Neural cell (in vitro differentiated cells): ENCODE measurements around the gene HACL1. TPM values are rescaled to one million over a fixed set of nuclear protein-coding genes. Genes with fewer than 3 reads are reported as not detected.

ENCODE experiments used
- H2AFZ ChIP-seq: fragments of 200-600, 300-800 bp; sonication (generic), shearing (Covaris generic); 2 replicates; pipeline ENCODE4 v1.6.0; 2014; ENCODE audit warnings: low read depth, mild to moderate bottlenecking, antibody characterized with exemption, low read length, moderate library complexity
- H3F3A ChIP-seq: fragments of 200-600 bp; shearing (Covaris generic); 2 replicates; pipeline ENCODE4 v1.6.1; 2016; ENCODE audit warnings: mild to moderate bottlenecking, moderate library complexity, mixed read lengths, antibody characterized with exemption, low read length; ENCODE audit not compliant: insufficient read depth, poor library complexity, severe bottlenecking
- H3K27ac ChIP-seq: fragments of 200-600, 300-800 bp; sonication (generic), shearing (Covaris generic); 2 replicates; pipeline ENCODE4 v1.5.1; 2014; ENCODE audit warnings: mild to moderate bottlenecking, low read length, moderate library complexity
- H3K27me3 ChIP-seq: fragments of 300-800, 200-600 bp; sonication (generic), shearing (Covaris generic); 2 replicates; pipeline ENCODE4 v1.6.0; 2014; ENCODE audit warnings: mild to moderate bottlenecking, low read depth, low read length, moderate library complexity; ENCODE audit not compliant: insufficient read depth
- H3K36me3 ChIP-seq: fragments of 300-800, 200-600 bp; sonication (generic), shearing (Covaris generic); 2 replicates; pipeline ENCODE4 v1.5.1; 2014; ENCODE audit warnings: mild to moderate bottlenecking, antibody characterized with exemption, low read length, moderate library complexity; ENCODE audit not compliant: insufficient read depth
- H3K4me2 ChIP-seq: fragments of 300-800, 200-600 bp; sonication (generic), shearing (Covaris generic); 2 replicates; pipeline ENCODE4 v1.6.0; 2014; ENCODE audit warnings: mild to moderate bottlenecking, low read length
- H3K4me3 ChIP-seq: fragments of 300-800, 200-600 bp; sonication (generic), shearing (Covaris generic); 2 replicates; pipeline ENCODE4 v1.5.1; 2014; ENCODE audit warnings: mild to moderate bottlenecking, low read length, moderate library complexity
- H3K79me2 ChIP-seq: fragments of 200-600 bp; shearing (Covaris generic); replicated peaks from 2 replicates; pipeline ENCODE4 v1.6.0; 2014; ENCODE audit warnings: mild to moderate bottlenecking, low read length, moderate library complexity; ENCODE audit not compliant: insufficient read depth
- H3K9ac ChIP-seq: fragments of 300-800, 200-600 bp; sonication (generic), shearing (Covaris generic); 2 replicates; pipeline ENCODE4 v1.6.1; 2016; ENCODE audit warnings: mild to moderate bottlenecking, low read length, mixed read lengths
- H3K9me2 ChIP-seq: fragments of 200-600 bp; shearing (Covaris generic); 2 replicates; pipeline ENCODE4 v1.6.1; 2016; ENCODE audit warnings: mild to moderate bottlenecking, low read length, mixed read lengths; ENCODE audit not compliant: insufficient read depth
- H3K9me3 ChIP-seq: fragments of 200-600, 300-800 bp; sonication (generic), shearing (Covaris generic); 2 replicates; pipeline ENCODE4 v1.6.1; 2016; ENCODE audit warnings: mild to moderate bottlenecking, mixed run types, low read length, moderate library complexity, mixed read lengths
- H4K20me1 ChIP-seq: fragments of 200-600 bp; shearing (Covaris generic); 2 replicates; pipeline ENCODE4 v1.6.1; 2016; ENCODE audit warnings: mild to moderate bottlenecking, mixed run types; ENCODE audit not compliant: insufficient read depth
- CTCF ChIP-seq: fragments of 450-650 bp; IDR thresholded peaks from 2 replicates; pipeline ENCODE4 v1.5.1; 2014; ENCODE audit warnings: antibody characterized with exemption, mild to moderate bottlenecking, moderate library complexity; ENCODE audit not compliant: poor library complexity, severe bottlenecking
- EP300 ChIP-seq: fragments of 450-650 bp; conservative IDR thresholded peaks from 2 replicates; pipeline ENCODE4 v1.6.1; 2014; ENCODE audit warnings: antibody characterized with exemption, mild to moderate bottlenecking, moderate library complexity; ENCODE audit not compliant: poor library complexity, severe bottlenecking
- EZH2 ChIP-seq: fragments of 200-600, 300-800 bp; shearing (Covaris generic), sonication (generic); IDR thresholded peaks from 2 replicates; pipeline ENCODE4 v1.6.1; 2014; ENCODE audit warnings: antibody characterized with exemption, low read length, borderline replicate concordance, mild to moderate bottlenecking; ENCODE audit not compliant: insufficient read depth, poor library complexity, severe bottlenecking
- MXI1 ChIP-seq: fragments of 450-650 bp; conservative IDR thresholded peaks from 2 replicates; pipeline ENCODE4 v1.6.1; 2014; ENCODE audit warnings: antibody characterized with exemption, mild to moderate bottlenecking; ENCODE audit not compliant: poor library complexity, severe bottlenecking
- POLR2AphosphoS5 ChIP-seq: IDR thresholded peaks from 2 replicates; pipeline ENCODE4 v1.6.1; 2012
- RAD21 ChIP-seq: fragments of 450-650 bp; conservative IDR thresholded peaks from 2 replicates; pipeline ENCODE4 v1.6.1; 2014; ENCODE audit warnings: antibody characterized with exemption, mild to moderate bottlenecking, moderate library complexity
- REST ChIP-seq: IDR thresholded peaks from 2 replicates; pipeline ENCODE4 v1.6.1; 2012; ENCODE audit warnings: borderline replicate concordance
- SMC3 ChIP-seq: fragments of 450-650 bp; conservative IDR thresholded peaks from 2 replicates; pipeline ENCODE4 v1.6.1; 2014; ENCODE audit warnings: antibody characterized with exemption, mild to moderate bottlenecking, moderate library complexity; ENCODE audit not compliant: poor library complexity
- TAF1 ChIP-seq: IDR thresholded peaks from 2 replicates; pipeline ENCODE4 v1.6.1; 2012; ENCODE audit warnings: low read depth
- polyA plus RNA-seq: library from polyadenylated mRNA; depleted of rRNA; stranded (reverse); fragments of >200 nt; gene quantifications from 2 replicates; pipeline ENCODE4 v1.2.3, GENCODE V29; 2014

Gene HACL1
- polyA plus RNA-seq, 1 donor from 2014 or later: 26.0 TPM

GRCh38 chr3:15523660-15524417 is 77.5 kb downstream of the HACL1 start:
- Histone ChIP-seq H3K79me2 (no peaks in the 10 kb centered on the region), H3K27me3 (no peaks in the 10 kb centered on the region), H3K9ac (no peak overlapping the region), H3F3A (no peaks in the 10 kb centered on the region), H2AFZ (no peak overlapping the region), H3K9me3 (no peaks in the 10 kb centered on the region), H3K9me2 (no peaks in the 10 kb centered on the region), H4K20me1 (no peaks in the 10 kb centered on the region), H3K4me3 (no peak overlapping the region), H3K36me3 (no peaks in the 10 kb centered on the region), H3K27ac (no peak overlapping the region), H3K4me2 (no peak overlapping the region)
- TF ChIP-seq CTCF (no peak), EZH2 (no peak), REST (no peak), RAD21 (no peak), TAF1 (no peak), MXI1 (no peak), EP300 (no peak)

- no peak for TF ChIP-seq CTCF
- TF ChIP-seq MXI1: no peak
- no peak for TF ChIP-seq POLR2AphosphoS5
- no peak for TF ChIP-seq EZH2
- no peak for TF ChIP-seq RAD21
- TF ChIP-seq EP300: no peak
- no peak for TF ChIP-seq REST
- TF ChIP-seq SMC3: no peak
- no peak for TF ChIP-seq TAF1
- H4K20me1 ChIP-seq: no peaks in the 10 kb centered on the region
- no peaks in the 10 kb centered on the region for H3K9me2 ChIP-seq
Observed at GRCh38 chr3:15522016-15522415, 79.4 kb downstream of the HACL1 start.

More at GRCh38 chr3:15522016-15522415, 79.4 kb downstream of the HACL1 start:
- Histone ChIP-seq H3K4me2 (no peak overlapping the region), H3K79me2 (no peaks in the 10 kb centered on the region), H3K9ac (no peak overlapping the region), H3K27me3 (no peaks in the 10 kb centered on the region), H3K36me3 (no peaks in the 10 kb centered on the region), H3K9me3 (no peaks in the 10 kb centered on the region), H2AFZ (no peak overlapping the region), H3F3A (no peaks in the 10 kb centered on the region), H3K27ac (no peak overlapping the region), H3K4me3 (no peak overlapping the region)
